GM19328 (cell line): ENCODE measurements around the gene KIF13A.
"Not testable (repeated sequence)": the region's sequence is repeated elsewhere in the genome, so short reads cannot be mapped to it uniquely, and the experiment has no call there.

ENCODE experiments used
- ATAC-seq: cut with Tn5 transposase; IDR thresholded peaks from one replicate; pipeline ENCODE4 v1.9.1; 2021; ENCODE audit warnings: mild to moderate bottlenecking, moderate library complexity; ENCODE audit not compliant: unreplicated experiment

The KIF13A gene

GRCh38 chr6:17971128-17972073, 16.0 kb downstream of the KIF13A start:
- ATAC-seq: no peak

GRCh38 chr6:17968876-17969275, 18.6 kb downstream of the KIF13A start:
- ATAC-seq: no peak

DNA sequence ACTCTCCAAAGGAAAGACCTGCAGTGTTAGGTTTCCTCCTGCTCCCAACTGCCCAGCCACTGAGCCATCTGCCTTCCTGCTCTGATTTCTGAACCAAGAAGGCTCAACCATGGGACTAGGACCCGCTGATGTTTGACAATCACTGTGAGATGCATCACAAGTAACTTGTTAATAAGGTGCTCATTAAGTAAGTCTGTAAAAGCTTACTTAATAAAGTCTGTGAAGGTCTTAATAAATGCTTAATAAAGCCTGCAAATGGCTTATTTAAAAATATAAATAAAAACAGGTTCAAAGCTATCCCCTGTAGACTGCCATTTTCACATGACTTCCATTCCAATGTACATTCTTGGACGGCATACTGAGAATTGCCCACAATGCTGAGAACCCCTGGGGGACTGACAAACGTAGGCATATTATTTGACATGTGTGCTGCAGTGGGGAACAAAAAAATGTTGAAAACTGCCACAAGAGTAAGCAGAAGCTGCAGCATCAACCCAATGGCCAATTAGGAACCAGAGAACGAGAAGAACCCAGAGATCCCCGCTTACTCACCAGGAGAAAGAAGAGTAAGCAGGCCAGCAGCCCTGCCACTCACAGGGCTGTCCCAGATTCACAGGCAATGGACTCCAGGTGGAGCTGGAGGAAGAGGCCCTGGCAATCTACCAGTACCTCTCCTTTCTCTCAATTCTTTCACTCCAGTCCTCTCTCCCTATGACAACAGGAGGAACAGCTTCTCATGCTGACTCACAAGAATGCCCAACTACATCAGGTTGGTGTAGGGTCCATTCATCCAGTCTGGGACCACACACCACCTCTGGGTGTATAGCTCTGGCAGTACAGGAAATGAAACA, 19.5 kb downstream of the KIF13A start:
- no peak for ATAC-seq

DNA sequence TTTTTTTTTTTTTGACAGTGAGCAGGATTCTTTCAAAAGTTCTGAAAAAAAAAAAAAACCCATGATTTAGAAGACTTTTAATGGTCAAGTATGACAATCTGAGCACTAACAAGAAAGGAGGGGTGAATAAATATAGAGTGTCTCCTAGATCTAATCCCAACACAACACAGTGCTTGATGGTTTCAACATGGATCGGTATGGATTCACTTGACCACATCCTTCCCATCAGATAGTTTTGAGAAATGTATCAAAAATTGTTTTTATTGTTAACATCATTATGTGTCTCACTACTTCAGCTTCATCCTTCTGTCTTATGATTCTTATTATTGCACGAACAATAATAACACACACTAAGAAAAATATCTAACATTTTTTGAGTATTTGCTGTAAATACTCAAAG, 21.0 kb downstream of the KIF13A start:
- no peak for ATAC-seq

DNA sequence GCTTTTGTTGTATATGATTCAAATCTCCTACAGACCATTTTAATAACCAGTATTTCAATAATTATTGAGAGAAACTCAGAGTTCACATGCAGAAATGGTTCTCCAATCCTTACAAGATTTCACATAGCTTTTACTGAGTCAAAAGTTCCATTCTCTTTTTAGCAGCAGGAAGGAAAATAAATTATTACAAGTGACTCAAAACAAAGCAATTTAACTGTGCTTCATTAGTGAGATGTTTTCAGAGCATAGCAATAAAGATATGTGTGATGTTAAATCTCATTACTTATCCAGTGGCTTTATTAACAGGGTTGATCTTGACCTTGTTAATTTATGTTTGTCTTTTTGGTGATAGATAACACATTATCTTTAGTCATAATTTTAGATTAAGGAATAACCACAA, 22.0 kb downstream of the KIF13A start:
- ATAC-seq: no peak

GRCh38 chr6:17964633-17965032, 22.8 kb downstream of the KIF13A start:
- ATAC-seq: no peak

- no peak for ATAC-seq
These were observed 24.9 kb downstream of the KIF13A start for GRCh38 chr6:17962436-17963031.

DNA sequence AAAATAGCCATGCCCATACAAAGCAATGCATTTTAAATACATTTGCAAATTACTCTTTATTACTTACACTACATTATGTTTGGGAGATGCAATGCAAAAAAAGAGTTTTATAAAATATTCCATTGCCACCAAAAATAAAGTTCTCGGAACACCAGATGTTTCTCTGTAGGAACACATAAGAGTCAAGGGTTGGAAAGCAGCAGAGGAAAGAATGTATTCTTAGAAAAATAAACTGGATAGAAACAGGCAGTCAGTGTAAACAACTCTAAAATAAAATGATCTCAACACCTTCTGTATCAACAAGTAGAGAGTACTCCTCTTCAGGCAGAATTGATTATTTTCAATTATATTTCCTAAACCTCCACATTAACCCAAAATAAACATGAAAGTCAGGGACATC, 28.1 kb downstream of the KIF13A start:
- no peak for ATAC-seq

- ATAC-seq: no peak
These were observed 29.4 kb downstream of the KIF13A start for GRCh38 chr6:17957904-17958620.

GRCh38 chr6:17957498-17957897, 29.9 kb downstream of the KIF13A start:
- ATAC-seq: no peak

GRCh38 chr6:17957086-17957485, 30.3 kb downstream of the KIF13A start:
- no peak for ATAC-seq

DNA sequence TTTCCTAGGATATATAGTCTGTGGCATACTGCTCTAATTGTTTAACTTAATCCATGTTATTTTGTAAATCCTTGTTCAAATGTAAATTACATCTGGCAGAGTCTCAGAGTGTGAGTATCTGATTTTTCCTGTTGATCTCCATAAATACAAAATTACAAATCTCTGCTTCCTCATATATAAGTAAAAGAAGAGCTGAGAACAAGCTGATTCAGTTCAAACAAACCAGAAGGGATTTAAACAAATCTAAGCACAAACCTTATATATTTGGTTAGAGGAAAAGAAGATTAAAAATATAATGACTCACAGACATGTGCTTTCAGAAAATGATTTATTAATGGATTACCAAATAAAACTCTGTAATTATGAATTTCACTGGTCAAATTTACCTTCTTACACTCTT, 37.3 kb downstream of the KIF13A start:
- no peak for ATAC-seq

DNA sequence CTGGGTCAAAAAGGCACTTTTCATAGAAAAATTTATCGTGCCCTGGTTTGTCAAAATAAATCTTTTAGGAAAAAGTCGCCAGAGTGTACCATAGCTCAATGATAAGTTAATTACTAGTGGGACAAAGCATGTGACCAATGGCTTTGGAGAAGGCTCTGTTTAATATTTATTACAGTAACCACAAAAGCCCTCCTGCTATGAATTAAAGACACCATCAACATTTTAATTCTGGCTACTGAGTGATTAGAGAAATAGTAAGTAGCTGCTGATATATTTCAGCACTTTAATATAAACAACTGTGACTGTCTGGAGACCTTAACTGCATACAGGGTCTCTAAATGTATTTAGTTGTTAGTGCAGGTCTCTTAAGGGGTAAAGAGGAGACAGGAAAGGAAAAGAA, 38.3 kb downstream of the KIF13A start:
- no peak for ATAC-seq

- ATAC-seq: no peak
These were observed 38.7 kb downstream of the KIF13A start for GRCh38 chr6:17948725-17949124.

DNA sequence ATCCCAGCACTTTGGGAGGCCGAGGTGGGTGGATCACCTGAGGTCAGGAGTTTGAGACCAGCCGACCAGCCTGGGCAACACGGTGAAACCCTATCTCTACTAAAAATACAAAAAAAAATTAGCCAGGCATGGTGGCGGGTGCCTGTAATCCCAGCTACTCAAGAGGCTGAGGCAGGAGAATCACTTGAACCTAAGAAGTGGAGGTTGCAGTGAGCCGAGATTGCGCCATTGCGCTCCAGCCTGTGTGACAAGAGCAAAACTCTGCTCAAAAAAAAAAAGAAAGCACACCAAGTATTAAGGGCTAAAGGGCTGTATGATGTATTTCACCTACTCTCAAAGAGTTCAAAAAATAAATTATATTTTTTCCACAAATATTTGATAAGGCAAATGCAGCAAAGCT, 39.9 kb downstream of the KIF13A start:
- not testable (repeated sequence) for ATAC-seq

GRCh38 chr6:17945575-17945974, 41.9 kb downstream of the KIF13A start:
- ATAC-seq: no peak

DNA sequence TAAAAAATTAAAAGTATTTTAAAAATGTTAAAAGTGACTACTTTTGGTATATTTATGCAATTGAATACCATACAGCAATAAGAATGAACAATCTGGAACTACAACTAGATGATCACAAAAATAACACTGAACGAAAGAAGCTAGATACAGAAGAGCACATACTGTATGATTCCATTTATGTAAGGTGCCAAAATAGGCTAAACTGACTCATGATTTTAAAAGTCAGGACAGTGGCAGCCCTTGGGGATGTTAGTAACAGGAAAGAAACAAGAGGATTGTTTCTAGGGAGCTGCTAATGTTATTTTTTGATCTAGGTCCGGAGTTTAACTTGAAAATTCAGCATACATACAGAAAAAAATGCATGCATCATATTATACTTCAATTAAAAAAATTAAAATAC, 42.3 kb downstream of the KIF13A start:
- ATAC-seq: no peak

GRCh38 chr6:17941318-17941717, 46.1 kb downstream of the KIF13A start:
- ATAC-seq: no peak

- no peak for ATAC-seq
These were observed 47.2 kb downstream of the KIF13A start for GRCh38 chr6:17940151-17940792.

GRCh38 chr6:17938901-17939300, 48.5 kb downstream of the KIF13A start:
- ATAC-seq: no peak
